Lung (tissue), 12 donors: ENCODE data around the gene LPIN2. TPM values are rescaled to one million over a fixed set of nuclear protein-coding genes. Genes with fewer than 3 reads are reported as not detected.
"Not testable (repeated sequence)": the region's sequence is repeated elsewhere in the genome, so short reads cannot be mapped to it uniquely, and the experiment has no call there.

Source experiments
- ATAC-seq: fragments of 200-7000 bp; cut with Tn5 transposase; one replicate; pipeline ENCODE4 v1.9.1; 2020; ENCODE audit warnings: moderate number of reproducible peaks; ENCODE audit not compliant: insufficient read depth, low FRiP score
- DNase-seq, 3 donors: peaks; one replicate each; pipeline ENCODE4 v3.0.0-alpha.2; 2013 to 2017
- H3K27ac ChIP-seq, 2 donors: one replicate each; pipeline ENCODE4 v1.5.1; 2013; ENCODE audit warnings: mild to moderate bottlenecking in 2 of 2, moderate library complexity in 2 of 2, control low read depth in 1 of 2, inconsistent platforms in 1 of 2, low read depth in 1 of 2, low read length in 1 of 2
- H3K27me3 ChIP-seq, 3 donors: one replicate each; pipeline ENCODE4 v1.5.1; 2013; ENCODE audit warnings: low read length in 2 of 3; ENCODE audit not compliant: control insufficient read depth in 3 of 3, insufficient read depth in 3 of 3
- H3K36me3 ChIP-seq, 4 donors: one replicate each; pipeline ENCODE4 v1.5.1; 2013; ENCODE audit warnings: low read length in 4 of 4, mild to moderate bottlenecking in 1 of 4, moderate library complexity in 1 of 4; ENCODE audit not compliant: control insufficient read depth in 4 of 4, insufficient read depth in 4 of 4
- H3K4me1 ChIP-seq, 5 donors: one replicate each; pipeline ENCODE4 v1.5.1; 2013; ENCODE audit warnings: low read length in 5 of 5, mild to moderate bottlenecking in 2 of 5, moderate library complexity in 1 of 5; ENCODE audit not compliant: control insufficient read depth in 5 of 5, insufficient read depth in 5 of 5
- H3K4me3 ChIP-seq: one replicate; pipeline ENCODE4 v1.5.1; 2013; ENCODE audit warnings: mild to moderate bottlenecking, control low read depth, moderate library complexity
- H3K9ac ChIP-seq, 2 donors: one replicate each; pipeline ENCODE4 v1.5.1; 2013; ENCODE audit warnings: low read length in 2 of 2, control low read depth in 1 of 2; ENCODE audit not compliant: insufficient read depth in 1 of 2
- H3K9me3 ChIP-seq, 4 donors: one replicate each; pipeline ENCODE4 v1.5.1; 2013; ENCODE audit warnings: low read length in 3 of 4, mild to moderate bottlenecking in 1 of 4, moderate library complexity in 1 of 4; ENCODE audit not compliant: control insufficient read depth in 4 of 4, insufficient read depth in 3 of 4
- CTCF ChIP-seq: IDR thresholded peaks from 2 replicates; pipeline ENCODE4 v1.5.1; 2012; ENCODE audit warnings: mild to moderate bottlenecking; ENCODE audit errors: control extremely low read depth, extremely low read depth
- WGBS, 2 donors: extraction: QIAGEN DNeasy Blood & Tissue Kit; methylation state at CpG; one replicate each; pipeline ENCODE4 v1.1.7; 2013; 5-methylcytosine and 5-hydroxymethylcytosine counted together
- polyA plus RNA-seq, 2 donors: library from polyadenylated mRNA; stranded (reverse); fragments of 200-250 nt; gene quantifications; one replicate each; pipeline ENCODE4 v1.2.1, GENCODE V29; 2013
- total RNA-seq, 2 donors: library from RNA; depleted of rRNA in 1 of 2; stranded (reverse); fragments of >200 nt in 1 of 2; gene quantifications; one replicate each; pipeline ENCODE4 v1.2.1, GENCODE V29; 2014 to 2021
- donor health status: control.
- donor health status: control.
- donor health status: Bipolar disorder and iron deficiency.
- donor health status: healthy.
- donor health status: DM: yes; HTN: yes; CAD: no.

Gene LPIN2
- total and polyA plus RNA-seq, 4 donors: 11.2 to 46.3 (median 32.5) TPM

- DNase-seq (no peak), ATAC-seq (no peak)
- Histone ChIP-seq H3K27ac (no peak overlapping the region), H3K9ac (no peak overlapping the region), H3K9me3 (no peaks in the 10 kb centered on the region), H3K27me3 (no peaks in the 10 kb centered on the region), H3K4me3 (no peak overlapping the region), H3K4me1 (peaks cover 2 to 24% (median 9%) of the 10 kb centered on the region in 5 donors), H3K36me3 (peaks cover 3 to 16% (median 8%) of the 10 kb centered on the region in 4 donors)
- WGBS, 2 donors: 49 to 71% methylated on average over 4 of the region's 4 CpGs
- TF ChIP-seq CTCF: no peak
Measured at GRCh38 chr18:3008541-3008940, 4.4 kb downstream of the LPIN2 start.

- Histone ChIP-seq H3K9ac (no peak overlapping the region), H3K9me3 (no peaks in the 10 kb centered on the region), H3K27ac (no peak overlapping the region), H3K4me3 (no peak overlapping the region), H3K27me3 (no peaks in the 10 kb centered on the region), H3K4me1 (peaks cover 2 to 22% (median 9%) of the 10 kb centered on the region in 5 donors), H3K36me3 (peaks cover 3 to 16% (median 8%) of the 10 kb centered on the region in 4 donors)
- WGBS, 2 donors: 72 to 90% methylated on average over 3 of the region's 3 CpGs
- DNase-seq (no peak), ATAC-seq (no peak)
- TF ChIP-seq CTCF: no peak
Measured at GRCh38 chr18:3007491-3007890, 5.5 kb downstream of the LPIN2 start.

GRCh38 chr18:3005462-3005861 lies 7.5 kb downstream of the LPIN2 start:
- no peaks in the 10 kb centered on the region for H3K9me3 ChIP-seq
- no peaks in the 10 kb centered on the region for H3K27me3 ChIP-seq
- 86 to 93% methylated on average over 6 of the region's 6 CpGs for WGBS, 2 donors
- H3K4me3 ChIP-seq: no peak overlapping the region
- no peak for DNase-seq
- no peak for TF ChIP-seq CTCF
- H3K9ac ChIP-seq: no peak overlapping the region
- peaks cover 6 to 11% (median 7%) of the 10 kb centered on the region in 4 donors for H3K36me3 ChIP-seq
- no peak overlapping the region for H3K27ac ChIP-seq
- ATAC-seq: no peak
- peaks cover 0 to 9% (median 6%) of the 10 kb centered on the region in 5 donors for H3K4me1 ChIP-seq

GRCh38 chr18:3003766-3004165 lies 9.2 kb downstream of the LPIN2 start:
- not testable (repeated sequence) for H3K9ac ChIP-seq, H3K4me1 ChIP-seq, DNase-seq, H3K4me3 ChIP-seq, H3K27ac ChIP-seq, ATAC-seq, H3K27me3 ChIP-seq, H3K9me3 ChIP-seq
- H3K36me3 ChIP-seq: peaks cover 3 to 11% (median 7%) of the 10 kb centered on the region in 4 donors
- WGBS, 2 donors: 84 to 94% methylated on average over 8 of the region's 8 CpGs
